ENCODE results near the gene PTPRN2. TPM values are rescaled to one million over a fixed set of nuclear protein-coding genes. Genes with fewer than 3 reads are reported as not detected.

Gene PTPRN2
- total and polyA plus RNA-seq, 2 of the 8 experiments (the other 6 are each of a cell fraction or from before 2014, with no cell fraction given) = 2.6 to 4.5 TPM

- TF ChIP-seq HDAC2 (IDR thresholded peaks at IDR 0.05; ENCODE audit: borderline replicate concordance in 1 of 2, low read depth in 2 of 2, low read length in 2 of 2) = no peak
- TF ChIP-seq SP1 (IDR thresholded peaks at IDR 0.05; ENCODE audit: low read depth, low read length) = no peak
- TF ChIP-seq TEAD4 (IDR thresholded peaks at IDR 0.05; ENCODE audit: low read depth, low read length) = no peak
- TF ChIP-seq CHD1 (IDR thresholded peaks at IDR 0.05; ENCODE audit: low read depth, low read length) = no peak
Measured at GRCh38 chr7:157543276-157543675, 1044.3 kb downstream of the PTPRN2 start (continued).

Measured in H1 (cell line).